Esophagus (tissue), 2 donors: ENCODE results near the gene ACRBP. TPM values are rescaled to one million over a fixed set of nuclear protein-coding genes. Genes with fewer than 3 reads are reported as not detected.

Experiments used
- H3K27ac ChIP-seq, 2 donors: one replicate each; pipeline ENCODE4 v1.5.1; 2013; ENCODE audit warnings: low read depth in 2 of 2, mild to moderate bottlenecking in 2 of 2, inconsistent platforms in 1 of 2, low read length in 1 of 2, moderate library complexity in 1 of 2
- H3K27me3 ChIP-seq, 2 donors: one replicate each; pipeline ENCODE4 v1.6.1; 2013; ENCODE audit warnings: low read length in 2 of 2, control low read depth in 1 of 2, mild to moderate bottlenecking in 1 of 2; ENCODE audit not compliant: insufficient read depth in 2 of 2, control insufficient read depth in 1 of 2
- H3K36me3 ChIP-seq, 2 donors: one replicate each; pipeline ENCODE4 v1.6.1; 2013; ENCODE audit warnings: low read length in 1 of 2; ENCODE audit not compliant: control insufficient read depth in 2 of 2, insufficient read depth in 2 of 2
- H3K4me1 ChIP-seq, 2 donors: one replicate each; pipeline ENCODE4 v1.6.1; 2013; ENCODE audit warnings: low read length in 1 of 2; ENCODE audit not compliant: control insufficient read depth in 2 of 2, insufficient read depth in 2 of 2
- H3K4me3 ChIP-seq, 2 donors: one replicate each; pipeline ENCODE4 v1.5.1; 2013; ENCODE audit warnings: low read length in 2 of 2, mild to moderate bottlenecking in 2 of 2, low read depth in 1 of 2, moderate library complexity in 1 of 2
- H3K9me3 ChIP-seq, 2 donors: one replicate each; pipeline ENCODE4 v1.6.1; 2013; ENCODE audit warnings: mild to moderate bottlenecking in 2 of 2, low read depth in 1 of 2, low read length in 1 of 2, moderate library complexity in 1 of 2; ENCODE audit not compliant: control insufficient read depth in 2 of 2, insufficient read depth in 1 of 2
- WGBS, 2 donors: extraction: QIAGEN DNeasy Blood & Tissue Kit; methylation state at CpG; one replicate each; pipeline ENCODE4 v1.1.7; 2013; 5-methylcytosine and 5-hydroxymethylcytosine counted together
- polyA plus RNA-seq, 2 donors: library from polyadenylated mRNA; stranded (reverse); fragments of 200-250 nt; gene quantifications; one replicate each; pipeline ENCODE4 v1.2.3, GENCODE V29; 2013
- donor health status: healthy with polysubstance abuse.
- donor health status: Bipolar disorder and iron deficiency.

ACRBP gene
- polyA plus RNA-seq, 2 donors: 0.32 to 0.84 TPM

DNA sequence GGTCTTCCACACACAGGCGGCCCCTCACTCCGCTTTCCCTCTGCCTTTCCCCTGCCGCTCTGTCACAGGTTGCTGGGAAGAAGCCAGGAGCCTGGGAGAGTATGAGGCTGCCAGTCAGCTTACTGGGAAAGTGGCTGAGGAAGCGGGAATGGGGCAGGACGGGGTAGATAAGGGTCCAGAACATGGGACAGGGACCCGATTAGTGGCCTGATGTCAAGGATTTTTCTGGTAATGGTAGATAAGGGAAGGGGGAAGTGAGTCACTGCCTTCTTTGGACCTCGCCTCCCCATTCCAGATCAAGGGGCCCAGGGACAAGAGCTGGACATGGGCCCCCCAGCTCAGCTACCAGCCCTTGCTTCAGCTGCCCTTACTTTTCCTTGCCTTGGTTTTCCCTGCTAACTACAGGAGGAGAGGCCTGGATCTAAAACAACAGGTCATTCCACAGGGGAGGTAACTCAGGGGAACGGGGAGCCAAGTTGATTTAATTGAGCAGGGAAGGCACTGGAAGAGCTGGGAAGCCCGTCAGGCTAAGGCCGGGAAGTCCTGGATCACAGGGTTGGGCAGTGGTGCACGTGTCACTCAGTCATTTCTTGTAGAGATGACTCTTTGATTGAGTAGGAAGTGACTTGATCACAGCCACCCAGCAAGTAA, 8.0 kb downstream of the ACRBP start:
- Histone ChIP-seq H3K27ac (no peak overlapping the region), H3K4me1 (peaks cover 0 to 9% of the 10 kb centered on the region in 2 donors), H3K4me3 (no peak overlapping the region), H3K36me3 (no peaks in the 10 kb centered on the region), H3K9me3 (peaks cover 0 to 7% of the 10 kb centered on the region in 2 donors), H3K27me3 (no peaks in the 10 kb centered on the region)
- 80 to 83% methylated on average over 11 of the region's 11 CpGs for WGBS, 2 donors

- Histone ChIP-seq H3K9me3 (peaks cover 0 to 2% of the 10 kb centered on the region in 2 donors), H3K27me3 (no peaks in the 10 kb centered on the region), H3K4me1 (peaks cover 0 to 13% of the 10 kb centered on the region in 2 donors), H3K27ac (peak overlapping the region in 1 of 2 donors; percentile 38), H3K36me3 (no peaks in the 10 kb centered on the region), H3K4me3 (no peak overlapping the region)
- 70 to 72% methylated on average over 9 of the region's 9 CpGs for WGBS, 2 donors
Observed at GRCh38 chr12:6638305-6638704, 8.9 kb downstream of the ACRBP start.

GRCh38 chr12:6635856-6636531, 11.2 kb downstream of the ACRBP start, which contains the start of gene LPAR5:
Gene LPAR5, minus strand, starts transcription at chr12:6635959. Its CDS starts 14,711 bp downstream, at chr12:6621248.
- no peaks in the 10 kb centered on the region for H3K27me3 ChIP-seq
- peak within 1 kb of the TSS; percentile 29 to 58 for H3K4me3 ChIP-seq
- H3K27ac ChIP-seq: peak within 1 kb of the TSS; percentile 83 to 94
- peaks cover 0 to 3% of the 10 kb centered on the region in 2 donors for H3K36me3 ChIP-seq
- no peaks in the 10 kb centered on the region for H3K9me3 ChIP-seq
- 32 to 35% methylated on average over 18 of the region's 18 CpGs for WGBS, 2 donors
- H3K4me1 ChIP-seq: peaks cover 0 to 28% of the 10 kb centered on the region in 2 donors

DNA sequence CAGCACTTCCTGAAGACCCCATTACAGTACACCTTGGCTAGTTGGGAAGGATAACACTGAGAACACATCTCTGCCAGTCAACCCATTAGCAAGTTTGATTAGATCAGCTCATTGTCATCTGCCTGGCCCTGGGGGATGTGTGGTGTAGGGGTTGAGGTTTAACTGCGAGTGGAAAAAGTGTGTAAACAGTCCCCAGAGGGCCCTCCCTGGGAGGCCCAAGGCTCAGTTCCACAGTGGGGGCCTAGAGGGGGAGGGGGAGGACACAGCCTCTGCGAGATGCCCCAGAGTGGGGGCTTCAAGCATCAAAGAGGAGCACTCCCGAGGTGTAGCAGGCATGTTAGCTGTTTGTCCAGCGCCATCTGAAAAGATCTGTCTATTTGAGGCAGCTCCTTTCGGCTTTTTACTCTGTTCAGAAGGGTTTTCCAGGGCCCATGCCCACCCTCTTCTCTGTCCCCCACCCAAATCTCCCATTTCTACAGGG, 11.8 kb downstream of the ACRBP start:
- H3K9me3 ChIP-seq: no peaks in the 10 kb centered on the region
- 26 to 32% methylated on average over 5 of the region's 5 CpGs for WGBS, 2 donors
- peaks cover 0 to 3% of the 10 kb centered on the region in 2 donors for H3K36me3 ChIP-seq
- H3K4me1 ChIP-seq: peaks cover 0 to 28% of the 10 kb centered on the region in 2 donors
- peak overlapping the region; percentile 29 to 58 for H3K4me3 ChIP-seq
- H3K27me3 ChIP-seq: no peaks in the 10 kb centered on the region
- peak overlapping the region; percentile 83 to 94 for H3K27ac ChIP-seq

DNA sequence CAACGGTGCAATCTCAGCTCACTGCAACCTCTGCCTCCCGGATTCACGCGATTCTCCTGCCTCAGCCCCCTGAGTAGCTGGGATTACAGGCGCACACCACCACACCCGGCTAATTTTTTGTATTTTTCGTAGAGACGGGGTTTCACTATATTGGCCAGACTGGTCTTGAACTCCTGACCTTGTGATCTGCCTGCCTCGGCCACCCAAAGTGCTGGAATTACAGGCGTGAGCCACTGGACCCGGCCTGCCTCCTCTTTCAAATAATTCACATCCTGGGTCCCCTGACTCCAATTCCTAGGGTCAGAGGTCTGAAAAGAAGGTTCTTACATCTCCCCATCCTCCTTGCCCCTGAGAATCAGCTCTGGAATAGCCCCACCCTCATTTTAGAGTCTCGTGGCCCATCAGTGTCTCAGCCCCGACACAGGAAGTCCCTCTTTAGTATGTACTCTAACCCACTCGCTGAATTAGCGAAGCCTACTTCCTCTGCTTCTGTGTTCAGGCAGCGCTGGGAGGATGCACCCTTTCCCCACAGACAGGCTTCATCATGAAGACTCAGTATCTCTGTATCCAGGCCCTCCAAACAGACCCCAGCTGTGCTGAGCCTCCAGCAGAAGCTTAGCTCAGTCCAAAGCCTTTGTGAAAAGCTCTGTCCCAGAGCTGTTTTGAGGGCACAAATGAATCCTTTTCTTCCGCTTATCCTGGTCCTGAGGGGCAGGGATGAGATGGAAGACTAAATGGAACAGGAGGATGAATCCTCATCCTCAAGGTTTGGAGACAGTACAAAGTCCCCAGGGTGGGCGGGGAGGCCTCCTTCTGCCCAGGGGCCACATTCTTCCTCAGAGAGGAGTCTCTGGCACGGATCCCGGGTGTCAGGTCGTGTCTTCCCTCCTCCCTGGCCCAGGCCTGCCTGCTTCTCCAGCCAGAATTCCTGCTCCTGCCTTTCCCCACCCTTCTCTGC, 14.9 kb downstream of the ACRBP start:
- Histone ChIP-seq H3K4me1 (peaks cover 0 to 18% of the 10 kb centered on the region in 2 donors), H3K9me3 (no peaks in the 10 kb centered on the region), H3K4me3 (no peak overlapping the region), H3K27ac (peak overlapping the region in 1 of 2 donors; percentile 6), H3K36me3 (peaks cover 0 to 3% of the 10 kb centered on the region in 2 donors), H3K27me3 (no peaks in the 10 kb centered on the region)
- WGBS, 2 donors: 50 to 58% methylated on average over 21 of the region's 21 CpGs

DNA sequence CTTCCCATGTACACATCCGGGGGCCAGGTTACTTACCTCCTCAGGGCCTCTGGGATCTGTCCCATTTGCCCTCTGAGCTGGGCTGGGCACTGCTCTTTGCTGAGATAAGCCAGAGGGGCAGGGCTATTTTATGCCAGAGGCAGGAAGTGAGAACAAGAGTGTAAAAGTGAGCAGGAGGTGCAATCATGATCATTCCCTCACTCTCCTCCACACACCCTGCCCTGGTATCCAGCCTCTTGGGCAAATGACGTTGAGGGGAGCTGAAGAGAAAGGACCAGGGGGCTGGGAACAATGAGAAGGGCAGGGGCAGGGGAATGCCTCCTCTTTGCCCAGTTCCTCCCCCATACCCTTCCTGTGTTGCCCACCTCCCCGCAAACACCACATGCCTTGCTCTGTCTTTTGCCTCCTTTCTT, 15.7 kb downstream of the ACRBP start:
- H3K4me1 ChIP-seq: peaks cover 0 to 18% of the 10 kb centered on the region in 2 donors
- no peaks in the 10 kb centered on the region for H3K9me3 ChIP-seq
- H3K36me3 ChIP-seq: peaks cover 0 to 3% of the 10 kb centered on the region in 2 donors
- H3K27me3 ChIP-seq: no peaks in the 10 kb centered on the region
- H3K4me3 ChIP-seq: no peak overlapping the region
- no peak overlapping the region for H3K27ac ChIP-seq
- WGBS, 2 donors: 73 to 76% methylated on average over 3 of the region's 3 CpGs

- Histone ChIP-seq H3K4me1 (peaks cover 0 to 18% of the 10 kb centered on the region in 2 donors), H3K27me3 (no peaks in the 10 kb centered on the region), H3K4me3 (no peak overlapping the region), H3K27ac (no peak overlapping the region), H3K9me3 (no peaks in the 10 kb centered on the region), H3K36me3 (peaks cover 0 to 3% of the 10 kb centered on the region in 2 donors)
- WGBS, 2 donors: 55 to 64% methylated on average over 5 of the region's 5 CpGs
Observed at GRCh38 chr12:6630736-6631135, 16.5 kb downstream of the ACRBP start.

DNA sequence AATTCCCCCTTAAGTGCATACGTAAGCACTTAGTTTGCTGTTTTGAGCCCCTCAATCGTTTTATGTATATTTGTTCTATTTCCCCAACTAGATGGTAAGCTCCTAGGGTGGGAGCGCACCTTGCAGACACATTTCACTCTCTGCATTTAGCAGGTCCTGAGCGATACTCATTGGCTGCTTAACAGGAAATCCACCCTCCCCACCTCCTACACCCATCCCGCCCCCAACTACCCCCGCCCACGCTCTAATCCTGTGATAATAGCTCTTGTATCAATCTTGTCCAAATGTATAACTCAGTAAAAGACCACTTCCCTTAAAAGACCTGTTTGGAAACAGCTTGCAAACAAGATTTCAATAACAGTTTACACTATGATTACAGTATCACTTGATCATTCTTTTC, 19.6 kb downstream of the ACRBP start:
- Histone ChIP-seq H3K27ac (no peak overlapping the region), H3K27me3 (no peaks in the 10 kb centered on the region), H3K4me1 (peaks cover 0 to 9% of the 10 kb centered on the region in 2 donors), H3K36me3 (peaks cover 0 to 3% of the 10 kb centered on the region in 2 donors), H3K4me3 (no peak overlapping the region), H3K9me3 (no peaks in the 10 kb centered on the region)
- WGBS, 2 donors: 41 to 55% methylated on average over 7 of the region's 7 CpGs

DNA sequence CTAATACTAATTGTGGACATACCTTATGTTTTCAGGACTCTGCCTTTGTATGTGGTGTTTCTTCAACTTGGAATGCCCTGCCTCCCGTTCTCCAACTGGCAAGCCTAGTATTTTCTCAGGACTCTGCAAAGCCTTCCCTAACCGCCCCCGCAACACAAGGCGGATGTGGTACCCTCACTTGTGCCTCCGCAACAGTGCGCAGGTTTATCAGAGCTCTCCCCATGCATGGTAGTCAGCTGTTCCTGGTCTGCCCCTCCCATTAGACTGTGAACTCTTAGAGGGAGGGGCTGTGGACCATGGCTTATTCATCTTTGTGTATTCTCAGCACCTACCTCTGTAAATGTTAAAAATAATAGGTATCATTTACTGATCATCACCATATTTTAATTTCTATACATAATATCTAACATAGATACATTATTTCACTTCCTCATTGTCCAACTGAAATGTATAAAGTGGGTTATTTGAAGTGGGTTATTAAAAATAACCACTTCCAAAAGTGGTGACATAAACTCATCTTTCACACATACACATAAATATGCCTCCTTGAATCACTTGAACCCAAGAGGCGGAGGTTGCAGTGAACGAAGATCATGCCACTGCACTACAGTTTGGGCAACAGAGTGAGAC, 20.5 kb downstream of the ACRBP start:
- Histone ChIP-seq H3K36me3 (peaks cover 0 to 3% of the 10 kb centered on the region in 2 donors), H3K27ac (no peak overlapping the region), H3K4me1 (peaks cover 0 to 5% of the 10 kb centered on the region in 2 donors), H3K4me3 (no peak overlapping the region), H3K9me3 (no peaks in the 10 kb centered on the region), H3K27me3 (no peaks in the 10 kb centered on the region)
- 67 to 81% methylated on average over 8 of the region's 8 CpGs for WGBS, 2 donors
